HCT116 (cell line): ENCODE results near the gene RCBTB1. TPM values are rescaled to one million over a fixed set of nuclear protein-coding genes. Genes with fewer than 3 reads are reported as not detected.

Source experiments
- ATAC-seq: fragments of 200-7000 bp; cut with Tn5 transposase; 2 replicates; pipeline ENCODE4 v1.9.1; 2020; ENCODE audit warnings: mild to moderate bottlenecking, moderate library complexity
- BruUV-seq: library from RNA; stranded (reverse); fragments of 400-500 nt; replicated peaks from 2 replicates; lab custom pipeline; 2021; lab: Mats Ljungman, UMichigan
- CTCF ChIA-PET: fragments of 300-600 bp; sonication (Branson Sonifier 250); formaldehyde crosslinking; loops from one replicate; lab custom pipeline; 2021; ENCODE audit warnings: antibody characterized with exemption; lab: Charles Lee
- POLR2A ChIA-PET: fragments of 300-600, 350-600 bp; sonication (Branson Sonifier 250); formaldehyde crosslinking; loops from one replicate; lab custom pipeline; 2021; ENCODE audit warnings: antibody characterized with exemption; lab: Charles Lee
- RAD21 ChIA-PET, 2 experiments: fragments of 300-600 bp; sonication (Branson Sonifier 250); formaldehyde crosslinking; loops; one replicate each; lab custom pipeline; 2023; ENCODE audit warnings: low total read pairs in 2 of 2; ENCODE audit not compliant: uncharacterized antibody in 2 of 2, unreplicated experiment in 2 of 2, low non-redundant PET in 1 of 2; lab: Charles Lee
- DNase-seq: peaks from one replicate; pipeline ENCODE4 v3.0.0-alpha.2; 2010; ENCODE audit warnings: low read depth, low spot score
- H2AFZ ChIP-seq: fragments of 200-600 bp; shearing (Covaris generic), sonication (generic); 2 replicates; pipeline ENCODE4 v1.6.1; 2017; ENCODE audit warnings: low read depth, mixed run types, mixed read lengths, antibody characterized with exemption, low read length; ENCODE audit not compliant: poor library complexity, severe bottlenecking
- H3K27ac ChIP-seq: 2 replicates; pipeline ENCODE4 v1.5.1; 2012; ENCODE audit warnings: low read depth, low read length
- H3K27me3 ChIP-seq: fragments of 200-600 bp; sonication (generic); 2 replicates; pipeline ENCODE4 v1.6.1; 2016; ENCODE audit warnings: mixed run types, low read length, mixed read lengths; ENCODE audit not compliant: insufficient read depth
- H3K36me3 ChIP-seq, 2 experiments: fragments of 200-500 bp in 1 of 2; fragments of 200-600 bp in 1 of 2; sonication (Bioruptor generic) in 1 of 2; sonication (generic) in 1 of 2; 2 replicates each; pipeline versions ENCODE4 v1.5.1 to v1.6.1; 2014 to 2016; ENCODE audit warnings: low read length in 2 of 2, inconsistent platforms in 1 of 2, mixed read lengths in 1 of 2, mixed run types in 1 of 2; ENCODE audit not compliant: insufficient read depth in 2 of 2, control insufficient read depth in 1 of 2
- H3K4me1 ChIP-seq, 2 experiments: fragments of 200-600 bp in 1 of 2; sonication (generic) in 1 of 2; 2 replicates each; pipeline versions ENCODE4 v1.5.1 to v1.6.1; 2012 to 2017; ENCODE audit warnings: low read length in 2 of 2, inconsistent platforms in 1 of 2, mild to moderate bottlenecking in 1 of 2, mixed read lengths in 1 of 2, mixed run types in 1 of 2, moderate library complexity in 1 of 2; ENCODE audit not compliant: insufficient read depth in 2 of 2, control insufficient read depth in 1 of 2
- H3K4me2 ChIP-seq: fragments of 200-600 bp; sonication (generic); 2 replicates; pipeline ENCODE4 v1.6.1; 2017; ENCODE audit warnings: mixed run types, low read length, mixed read lengths
- H3K4me3 ChIP-seq, 2 experiments: fragments of 200-600 bp in 1 of 2; sonication (generic) in 1 of 2; replicated peaks in 1 of 2; 2 replicates each; pipeline ENCODE4 v1.5.1; 2011 to 2016; ENCODE audit warnings: low read length in 2 of 2, control low read depth in 1 of 2, low read depth in 1 of 2, mild to moderate bottlenecking in 1 of 2, mixed read lengths in 1 of 2, mixed run types in 1 of 2
- H3K79me2 ChIP-seq: fragments of 200-600 bp; sonication (generic); 2 replicates; pipeline ENCODE4 v1.6.1; 2017; ENCODE audit warnings: mild to moderate bottlenecking, mixed run types, low read length, moderate library complexity, mixed read lengths; ENCODE audit not compliant: insufficient read depth
- H3K9ac ChIP-seq: fragments of 200-600 bp; sonication (generic); 2 replicates; pipeline ENCODE4 v1.6.1; 2016; ENCODE audit warnings: low read length, mixed read lengths
- H3K9me2 ChIP-seq: fragments of 200-600 bp; sonication (generic), shearing (Covaris generic); 2 replicates; pipeline ENCODE4 v1.6.1; 2017; ENCODE audit warnings: mixed run types, mild to moderate bottlenecking, moderate library complexity; ENCODE audit not compliant: insufficient read depth
- H3K9me3 ChIP-seq, 2 experiments: fragments of 200-500 bp in 1 of 2; fragments of 200-600 bp in 1 of 2; sonication (Bioruptor generic) in 1 of 2; sonication (generic) in 1 of 2; 2 replicates each; pipeline ENCODE4 v1.6.1; 2014 to 2017; ENCODE audit warnings: low read length in 2 of 2, mixed read lengths in 2 of 2, inconsistent platforms in 1 of 2, low read depth in 1 of 2, mild to moderate bottlenecking in 1 of 2, mixed run types in 1 of 2, moderate library complexity in 1 of 2; ENCODE audit not compliant: control insufficient read depth in 1 of 2, insufficient read depth in 1 of 2
- H4K20me1 ChIP-seq: fragments of 200-600 bp; sonication (generic), shearing (Covaris generic); 2 replicates; pipeline ENCODE4 v1.6.1; 2017; ENCODE audit warnings: mixed run types, mild to moderate bottlenecking, moderate library complexity; ENCODE audit not compliant: insufficient read depth
- CEBPB ChIP-seq: IDR thresholded peaks from 2 replicates; pipeline ENCODE4 v1.6.1; 2012; ENCODE audit warnings: low read depth
- CTCF ChIP-seq, 3 experiments: fragments of 200-600 bp in 1 of 3; sonication (generic) in 1 of 3; IDR thresholded peaks in 2 of 3; conservative IDR thresholded peaks in 1 of 3; 2 replicates each; pipeline ENCODE4 v1.5.1; 2012 to 2017; ENCODE audit warnings: low read depth in 2 of 3, low read length in 2 of 3, antibody characterized with exemption in 1 of 3, borderline replicate concordance in 1 of 3, control low read depth in 1 of 3, mild to moderate bottlenecking in 1 of 3, mixed read lengths in 1 of 3, mixed run types in 1 of 3, moderate library complexity in 1 of 3; ENCODE audit not compliant: insufficient read depth in 1 of 3
- EGR1 ChIP-seq: IDR thresholded peaks from 2 replicates; pipeline ENCODE4 v1.6.1; 2012; ENCODE audit warnings: low read depth
- ELF1 ChIP-seq: IDR thresholded peaks from 2 replicates; pipeline ENCODE4 v1.6.1; 2012; ENCODE audit warnings: low read depth, borderline replicate concordance
- EZH2 ChIP-seq: fragments of 200-600 bp; sonication (generic); IDR thresholded peaks from 2 replicates; pipeline ENCODE4 v1.6.1; 2017; ENCODE audit warnings: antibody characterized with exemption, mixed run types
- FOSL1 ChIP-seq: IDR thresholded peaks from 2 replicates; pipeline ENCODE4 v1.6.1; 2012; ENCODE audit warnings: low read depth
- POLR2AphosphoS5 ChIP-seq: IDR thresholded peaks from 2 replicates; pipeline ENCODE4 v1.6.1; 2011; ENCODE audit warnings: mild to moderate bottlenecking, low read depth, low read length, moderate library complexity
- REST ChIP-seq: IDR thresholded peaks from 2 replicates; pipeline ENCODE4 v1.6.1; 2012; ENCODE audit warnings: low read depth
- SIN3A ChIP-seq: IDR thresholded peaks from 2 replicates; pipeline ENCODE4 v1.6.1; 2012; ENCODE audit warnings: low read depth
- TCF7L2 ChIP-seq: IDR thresholded peaks from 2 replicates; pipeline ENCODE4 v1.7.0; 2011; ENCODE audit warnings: borderline replicate concordance, inconsistent platforms; ENCODE audit not compliant: insufficient read depth, insufficient read length; ENCODE audit errors: extremely low read depth
- YY1 ChIP-seq: IDR thresholded peaks from 2 replicates; pipeline ENCODE4 v1.6.1; 2011; ENCODE audit warnings: low read length, low read depth, moderate library complexity, mild to moderate bottlenecking; ENCODE audit not compliant: insufficient replicate concordance; ENCODE audit errors: extremely low read depth
- ZNF274 ChIP-seq: fragments of 200-500 bp; sonication (Bioruptor generic); IDR thresholded peaks from 2 replicates; pipeline ENCODE4 v1.6.1; 2014; ENCODE audit warnings: mild to moderate bottlenecking, low read depth, low read length, inconsistent platforms
- intact Hi-C: fragments of 100-400 bp; cut with micrococcal nuclease; formaldehyde crosslinking; loops from 2 replicates; pipeline ENCODE4 v1.10.0; 2022
- total RNA-seq: library from RNA; stranded (reverse); gene quantifications from one replicate; pipeline ENCODE4 v1.2.1, GENCODE V29; 2021; ENCODE audit not compliant: unreplicated experiment

Gene RCBTB1
- total RNA-seq, 1 experiment from 2014 or later, result 22.2 TPM

GRCh38 chr13:49527123-49527522, 58.2 kb downstream of the RCBTB1 start:
- no peak overlapping the region for H2AFZ ChIP-seq
- H3K79me2 ChIP-seq, result no peaks in the 10 kb centered on the region
- no TSS peak for BruUV-seq
- POLR2A ChIA-PET, result no interaction called here
- H3K9me2 ChIP-seq, result no peaks in the 10 kb centered on the region
- no peak overlapping the region for H3K4me3 ChIP-seq
- DNase-seq (no peak), ATAC-seq (no peak)
- RAD21 ChIA-PET, result no interaction called here
- H3K4me2 ChIP-seq, result no peak overlapping the region
- CTCF ChIA-PET, result no interaction called here
- H3K27me3 ChIP-seq, result no peaks in the 10 kb centered on the region
- H3K9me3 ChIP-seq, result no peaks in the 10 kb centered on the region
- H3K4me1 ChIP-seq, result no peaks in the 10 kb centered on the region
- H3K9ac ChIP-seq, result no peak overlapping the region
- no peak overlapping the region for H3K27ac ChIP-seq
- H3K36me3 ChIP-seq, result no peaks in the 10 kb centered on the region
- TF ChIP-seq ELF1 (no peak), EGR1 (no peak), POLR2AphosphoS5 (no peak), SIN3A (no peak), YY1 (no peak), EZH2 (no peak), CEBPB (no peak), CTCF (IDR thresholded peaks at IDR 0.05 in 2 of 3, conservative IDR thresholded peaks at IDR 0.05 in 1 of 3; ENCODE audit: borderline replicate concordance in 1 of 3, insufficient read depth in 1 of 3, low read depth in 2 of 3, low read length in 2 of 3) (no peak), TCF7L2 (no peak), REST (no peak), ZNF274 (no peak), FOSL1 (no peak)
- TF ChIP-seq, all 23 proteins: peak for 0
- intact Hi-C loops, result no loop called here
- no peaks in the 10 kb centered on the region for H4K20me1 ChIP-seq
